Measurements from ENCODE around the gene BTBD10. TPM values are rescaled to one million over a fixed set of nuclear protein-coding genes. Genes with fewer than 3 reads are reported as not detected.

BTBD10 gene
- total and polyA plus RNA-seq, 2 of the 13 experiments (the other 11 are each of a cell fraction or from before 2014, with no cell fraction given) = 9.8 to 26.6 TPM

DNA sequence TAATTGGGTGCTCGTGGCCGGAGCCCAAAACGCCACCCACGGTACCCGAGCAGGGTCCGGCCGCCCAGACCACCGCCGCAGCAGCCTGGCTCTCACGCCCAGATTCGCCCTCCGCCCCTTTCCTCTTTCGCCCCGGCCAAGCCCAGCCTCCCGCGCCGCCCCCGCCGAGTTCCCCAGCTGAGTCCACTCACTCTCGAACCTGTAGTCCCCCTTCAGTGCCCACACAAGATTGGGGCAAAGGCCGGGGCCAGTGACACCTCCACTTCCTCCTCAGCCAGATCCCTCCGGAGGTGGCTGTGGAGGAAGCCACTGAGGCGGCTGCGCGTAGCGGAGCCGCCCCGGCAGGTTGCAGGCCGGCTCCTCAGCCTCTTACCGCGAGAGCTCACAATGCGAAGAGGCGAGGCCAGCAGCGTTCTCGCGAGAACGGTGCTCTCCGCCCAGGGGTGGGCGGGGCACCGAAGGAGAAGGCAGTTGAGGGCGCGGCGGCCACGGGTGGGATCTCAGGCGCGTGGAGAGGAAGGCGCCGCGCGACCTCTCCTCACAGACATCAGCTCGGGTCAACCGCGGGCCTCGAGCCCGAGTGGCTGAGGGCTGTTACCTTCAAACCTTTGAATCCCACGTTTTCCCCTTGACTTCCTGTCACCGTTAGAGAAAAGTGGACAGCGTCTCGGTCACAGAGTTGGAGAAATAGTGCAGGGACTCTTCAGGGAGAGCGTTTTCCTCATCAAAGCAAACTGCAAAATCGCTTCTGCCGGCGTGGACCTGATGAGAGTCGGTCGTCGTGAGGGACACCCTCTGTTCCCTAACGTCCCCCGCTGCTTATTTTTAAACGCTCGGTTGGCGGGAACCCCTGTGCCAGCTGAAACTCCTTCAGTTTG, at the start of gene BTBD10 (continued):
- TF ChIP-seq ZNF513 (CRISPR knock-in tag; conservative IDR thresholded peaks at IDR 0.05) = no peak
- peak; percentile 65; the same call in 1 of the 2 replicates for TF ChIP-seq ELF1 (CRISPR knock-in tag; IDR thresholded peaks at IDR 0.05)
- TF ChIP-seq GATAD1 (CRISPR knock-in tag; IDR thresholded peaks at IDR 0.05) = peak; percentile 89
- no peak for TF ChIP-seq CTCF (CRISPR knock-in tag; IDR thresholded peaks at IDR 0.05)
- peak; percentile 96 for TF ChIP-seq SPEN (CRISPR knock-in tag; IDR thresholded peaks at IDR 0.05; ENCODE audit: low read depth)
- peak; percentile 4; the same call in 1 of the 2 replicates for TF ChIP-seq HIVEP1 (CRISPR knock-in tag; IDR thresholded peaks at IDR 0.05)
- peak; percentile 44; the same call in 1 of the 2 replicates for TF ChIP-seq ZNF724P (CRISPR knock-in tag; IDR thresholded peaks at IDR 0.05; ENCODE audit: borderline replicate concordance)
- peak; percentile 76 for TF ChIP-seq HNRNPLL (IDR thresholded peaks at IDR 0.05; ENCODE audit: low read depth, low read length, poor library complexity, severe bottlenecking)
- peak; percentile 57; the same call in 1 of the 2 replicates for TF ChIP-seq SMAD1 (CRISPR knock-in tag; IDR thresholded peaks at IDR 0.05; ENCODE audit: borderline replicate concordance, low read depth)

Data from HepG2 (cell line).